Gastroesophageal sphincter (tissue), 3 donors: ENCODE data around the gene NCOA3.

Source experiments
- CTCF ChIP-seq, 4 experiments: fragments of 200-600 bp in 2 of 4; fragments of 450-650 bp in 2 of 4; sonication (generic) in 1 of 4; IDR thresholded peaks; one replicate each; pipeline ENCODE4 v1.5.1; 2017 to 2019; ENCODE audit warnings: antibody characterized with exemption in 4 of 4, mild to moderate bottlenecking in 2 of 4, moderate library complexity in 2 of 4
- POLR2A ChIP-seq, 2 donors: fragments of 450-650 bp; IDR thresholded peaks; one replicate each; pipeline ENCODE4 v1.6.1; 2017; ENCODE audit warnings: antibody characterized with exemption in 2 of 2, mild to moderate bottlenecking in 2 of 2, moderate library complexity in 1 of 2
- POLR2AphosphoS5 ChIP-seq: sonication (generic); formaldehyde crosslinking; IDR thresholded peaks from one replicate; pipeline ENCODE4 v1.6.1; 2017; ENCODE audit warnings: antibody characterized with exemption

DNA sequence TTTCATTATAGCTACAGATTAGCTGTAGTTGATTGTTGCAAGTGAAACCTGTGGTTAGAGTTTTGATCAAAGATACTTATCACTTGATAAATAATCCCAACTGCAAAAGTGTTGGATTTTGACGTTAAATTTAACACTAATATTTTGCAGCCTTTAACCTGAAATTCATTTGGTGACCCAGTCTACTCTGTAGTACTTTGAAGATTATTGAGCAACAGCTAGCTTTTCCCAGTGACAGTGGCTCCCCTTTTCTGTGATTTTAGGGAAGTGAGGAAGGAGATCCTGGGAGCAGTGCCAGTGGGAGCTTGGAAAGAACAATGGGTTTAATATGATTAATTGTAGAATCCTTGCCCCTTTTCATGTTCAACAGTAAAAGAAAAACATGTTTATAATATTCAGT, 76.9 kb downstream of the NCOA3 start:
- no peak for TF ChIP-seq POLR2AphosphoS5
- no peak for TF ChIP-seq CTCF (IDR thresholded peaks at IDR 0.05)
- no peak for TF ChIP-seq POLR2A (IDR thresholded peaks at IDR 0.05)
